ENCODE results near the gene KCNJ6.

KCNJ6 gene

GRCh38 chr21:37686991-37687810, 229.1 kb downstream of the KCNJ6 start:
- Histone ChIP-seq H3K9me3 (no peaks in the 10 kb centered on the region), H3K27me3 (peaks cover 21% of the 10 kb centered on the region), H3K36me3 (no peaks in the 10 kb centered on the region), H3K27ac (no peak overlapping the region), H3K4me1 (ENCODE audit: control insufficient read depth in 1 of 2, insufficient read depth in 1 of 2, low read depth in 1 of 2, low read length in 1 of 2) (no peaks in the 10 kb centered on the region), H3K4me3 (ENCODE audit: low read depth in 1 of 2, low read length in 1 of 2) (no peak overlapping the region)
- TF ChIP-seq CTCF (IDR thresholded peaks at IDR 0.05) = no peak

GRCh38 chr21:37684547-37684946, 231.7 kb downstream of the KCNJ6 start:
- Histone ChIP-seq H3K27ac (no peak overlapping the region), H3K36me3 (no peaks in the 10 kb centered on the region)

GRCh38 chr21:37684115-37684493, 232.2 kb downstream of the KCNJ6 start:
- Histone ChIP-seq H3K36me3 (no peaks in the 10 kb centered on the region), H3K4me1 (ENCODE audit: control insufficient read depth in 1 of 2, insufficient read depth in 1 of 2, low read depth in 1 of 2, low read length in 1 of 2) (no peaks in the 10 kb centered on the region), H3K9me3 (no peaks in the 10 kb centered on the region), H3K4me3 (ENCODE audit: low read depth in 1 of 2, low read length in 1 of 2) (no peak overlapping the region), H3K27me3 (peaks cover 29% of the 10 kb centered on the region), H3K27ac (no peak overlapping the region)
- TF ChIP-seq CTCF (IDR thresholded peaks at IDR 0.05) = no peak

More at GRCh38 chr21:37684547-37684946, 231.7 kb downstream of the KCNJ6 start:
- no peak for TF ChIP-seq CTCF (IDR thresholded peaks at IDR 0.05)
- no peak overlapping the region for H3K4me3 ChIP-seq (ENCODE audit: low read depth in 1 of 2, low read length in 1 of 2)
- H3K27me3 ChIP-seq = peaks cover 27% of the 10 kb centered on the region
- H3K9me3 ChIP-seq = no peaks in the 10 kb centered on the region
- no peaks in the 10 kb centered on the region for H3K4me1 ChIP-seq (ENCODE audit: control insufficient read depth in 1 of 2, insufficient read depth in 1 of 2, low read depth in 1 of 2, low read length in 1 of 2)

GRCh38 chr21:37683396-37684114, 232.7 kb downstream of the KCNJ6 start:
- no peaks in the 10 kb centered on the region for H3K36me3 ChIP-seq
- H3K9me3 ChIP-seq = no peaks in the 10 kb centered on the region
- peaks cover 28% of the 10 kb centered on the region for H3K27me3 ChIP-seq
- no peak for TF ChIP-seq CTCF (IDR thresholded peaks at IDR 0.05)
- no peaks in the 10 kb centered on the region for H3K4me1 ChIP-seq (ENCODE audit: control insufficient read depth in 1 of 2, insufficient read depth in 1 of 2, low read depth in 1 of 2, low read length in 1 of 2)
- no peak overlapping the region for H3K27ac ChIP-seq
- no peak overlapping the region for H3K4me3 ChIP-seq (ENCODE audit: low read depth in 1 of 2, low read length in 1 of 2)

- Histone ChIP-seq H3K9me3 (no peaks in the 10 kb centered on the region), H3K4me1 (ENCODE audit: control insufficient read depth in 1 of 2, insufficient read depth in 1 of 2, low read depth in 1 of 2, low read length in 1 of 2) (no peaks in the 10 kb centered on the region), H3K4me3 (ENCODE audit: low read depth in 1 of 2, low read length in 1 of 2) (no peak overlapping the region), H3K27ac (no peak overlapping the region), H3K27me3 (peaks cover 24% of the 10 kb centered on the region), H3K36me3 (no peaks in the 10 kb centered on the region)
- no peak for TF ChIP-seq CTCF (IDR thresholded peaks at IDR 0.05)
These were observed 233.3 kb downstream of the KCNJ6 start for GRCh38 chr21:37682966-37683365.
